ENCODE measurements around the gene VN1R5. TPM values are rescaled to one million over a fixed set of nuclear protein-coding genes. Genes with fewer than 3 reads are reported as not detected.
"Not testable (repeated sequence)": the region's sequence is repeated elsewhere in the genome, so short reads cannot be mapped to it uniquely, and the experiment has no call there.

Gene VN1R5
- total RNA-seq, 1 donor from 2014 or later = not detected

DNA sequence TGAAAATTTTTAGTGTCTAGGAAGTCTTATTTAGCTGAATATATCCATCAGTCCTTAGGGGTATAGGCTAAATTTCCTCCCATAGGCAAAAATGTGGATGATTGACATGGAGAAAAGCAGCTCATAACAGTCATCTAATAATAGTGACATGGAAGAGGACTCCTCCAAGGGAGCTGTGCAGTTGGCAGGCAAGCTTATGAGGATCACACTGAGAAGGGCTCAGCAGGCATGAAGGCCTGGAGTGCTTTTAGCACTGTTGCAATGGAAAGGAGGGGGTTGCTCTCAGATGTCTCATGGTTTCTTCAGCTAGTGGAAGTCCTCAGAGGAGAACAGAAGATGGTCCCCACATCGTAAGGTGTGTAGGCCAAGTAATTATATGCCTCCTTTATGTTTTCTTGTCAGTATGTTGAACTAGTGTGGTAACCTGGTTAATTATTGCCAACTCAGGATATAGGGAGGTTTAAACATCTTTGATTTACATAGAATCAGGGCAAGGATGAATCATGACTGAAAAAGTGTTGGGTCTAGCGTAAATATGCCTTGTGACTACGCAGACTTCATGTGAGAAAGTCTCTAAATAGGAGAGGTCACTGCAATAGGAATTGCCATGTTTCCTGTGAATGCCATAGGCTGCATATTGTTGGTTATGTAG is 18.9 kb downstream of the VN1R5 start:
- DNase-seq = no peak

DNA sequence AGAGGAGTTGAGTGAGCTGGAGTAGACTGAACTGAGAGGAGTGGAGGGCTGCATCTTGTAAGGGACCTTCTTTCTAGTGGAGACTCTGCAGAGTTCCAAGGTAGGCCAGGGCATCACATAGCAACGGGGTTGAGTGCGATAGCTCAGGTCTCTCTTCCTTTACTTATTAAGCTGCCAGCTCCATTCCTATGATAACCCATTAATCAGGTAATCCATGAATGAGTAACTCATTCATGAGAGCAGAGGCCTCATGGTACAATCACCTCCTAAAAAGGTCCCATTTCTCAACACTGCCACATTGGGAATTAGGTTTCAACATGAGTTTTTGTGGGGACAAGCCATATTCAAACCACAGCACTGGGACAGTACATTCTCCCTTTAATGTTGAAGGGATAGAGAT is 21.3 kb downstream of the VN1R5 start:
- DNase-seq = no peak

DNA sequence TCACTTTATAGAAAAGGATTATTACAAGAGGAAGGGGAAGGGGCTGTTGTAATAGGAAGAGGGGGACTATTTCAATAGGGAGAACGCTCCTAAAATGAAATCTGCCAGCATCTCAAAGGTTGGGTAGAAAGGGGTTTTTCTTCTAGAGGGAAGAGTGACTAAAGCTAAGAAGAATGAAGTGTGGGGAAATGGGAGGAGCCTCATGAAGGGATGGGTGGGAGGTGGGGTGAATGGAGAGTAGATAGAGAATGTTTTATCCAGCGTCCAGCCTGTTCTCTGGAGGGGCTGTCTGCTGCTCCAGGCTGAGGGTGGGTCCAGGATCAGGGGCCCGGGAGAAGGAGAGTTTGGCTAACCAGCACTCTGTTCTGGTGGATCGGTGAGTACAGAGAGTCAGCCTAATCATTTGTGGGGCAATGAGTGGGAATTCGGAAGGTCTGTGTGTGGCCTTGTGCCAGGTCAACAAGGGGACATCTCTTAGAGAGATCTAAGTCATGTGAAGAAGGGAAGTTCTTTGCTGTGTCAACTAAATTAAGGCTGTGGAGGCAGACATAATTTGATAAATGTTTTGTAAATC is 25.2 kb downstream of the VN1R5 start:
- DNase-seq = no peak

DNA sequence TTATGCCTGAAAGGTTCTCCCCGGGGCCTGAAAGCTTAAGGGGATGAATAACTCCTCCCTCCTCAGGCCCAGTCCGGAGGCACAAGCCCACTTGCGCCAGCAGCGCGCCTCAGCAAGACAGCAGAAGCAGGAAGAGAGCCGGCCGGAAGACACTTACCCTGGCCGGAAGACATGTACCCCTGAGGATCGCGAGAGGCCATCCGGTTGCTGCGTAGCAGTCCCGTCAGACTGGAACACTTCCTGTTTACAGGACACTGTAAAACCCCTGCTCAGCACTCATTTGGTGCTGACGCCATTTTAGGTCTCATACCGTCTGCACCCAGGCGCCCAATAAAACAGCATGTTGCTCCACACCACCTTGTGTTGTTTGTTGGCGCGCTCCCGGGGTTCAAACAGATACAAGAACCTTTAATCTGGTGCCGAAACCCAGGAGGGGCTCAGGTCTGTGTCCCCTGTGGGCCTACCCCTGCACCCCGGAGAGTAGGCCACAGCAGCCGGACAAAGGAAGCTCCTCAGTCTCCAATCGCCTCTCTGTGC is 30.3 kb downstream of the VN1R5 start:
- no peak for DNase-seq

DNA sequence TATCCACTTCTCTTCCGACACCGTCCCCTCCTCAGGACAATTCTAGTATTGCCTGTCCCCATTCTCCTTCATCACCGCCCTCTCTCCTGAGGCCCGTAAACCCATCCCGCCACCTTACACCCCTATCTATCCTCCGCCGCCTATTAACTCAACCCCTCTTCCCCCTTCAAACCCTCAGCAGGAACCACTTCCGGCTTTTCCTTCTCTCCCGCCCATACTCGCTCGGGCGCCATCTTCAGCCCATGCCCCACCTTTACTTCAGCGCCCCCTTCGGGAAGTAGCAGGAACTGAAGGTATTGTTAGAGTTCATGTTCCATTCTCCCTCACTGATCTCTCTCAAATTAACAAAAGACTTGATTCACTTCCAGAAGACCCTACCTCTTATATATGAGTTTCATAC is 31.6 kb downstream of the VN1R5 start:
- no peak for DNase-seq

DNA sequence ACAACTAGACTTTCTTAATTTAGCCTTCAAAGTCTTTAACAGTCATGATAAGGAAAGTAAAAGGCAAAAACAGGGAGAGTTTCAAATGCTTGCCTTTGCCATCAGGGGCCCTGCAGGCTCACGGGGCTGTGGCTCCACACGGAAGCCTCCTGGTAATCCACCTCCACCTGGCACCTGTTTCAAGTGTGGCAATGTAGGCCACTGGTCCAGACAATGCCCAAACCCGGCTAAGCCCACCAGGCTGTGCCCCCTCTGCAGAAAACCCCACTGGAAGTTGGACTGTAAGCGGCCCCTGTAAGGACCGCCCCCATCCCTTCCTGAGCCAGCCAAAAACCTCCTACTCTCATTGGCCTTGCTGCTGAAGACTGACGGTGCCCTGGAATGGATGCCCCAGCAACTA is 32.5 kb downstream of the VN1R5 start:
- DNase-seq = no peak

DNA sequence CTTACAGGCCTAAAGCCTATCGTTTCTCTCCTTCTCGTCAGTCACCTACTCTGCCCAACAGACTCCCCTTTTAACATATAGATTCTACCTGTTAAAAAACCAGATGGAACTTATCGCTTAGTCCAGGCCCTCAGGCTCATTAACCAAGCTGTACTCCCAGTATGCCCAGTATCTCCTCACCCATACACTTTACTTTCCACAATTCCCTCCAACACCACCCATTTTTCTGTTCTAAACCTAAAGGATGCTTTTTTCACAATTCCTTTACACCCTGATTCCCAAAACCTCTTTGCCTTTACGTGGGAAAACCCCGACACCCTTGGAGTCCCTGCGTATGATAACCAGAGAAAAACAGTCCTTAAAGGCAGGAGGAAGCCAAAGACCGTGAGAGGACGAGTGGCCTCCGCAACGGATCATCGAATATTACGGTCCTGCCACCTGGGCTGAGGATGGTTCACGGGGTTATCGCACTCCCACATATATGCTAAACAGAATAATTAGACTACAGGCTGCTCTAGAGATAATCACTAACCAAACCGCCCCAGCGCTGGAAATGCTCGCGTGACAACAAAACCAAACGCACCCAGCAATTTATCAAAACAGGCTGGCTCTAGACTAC is 33.5 kb downstream of the VN1R5 start:
- not testable (repeated sequence) for DNase-seq

DNA sequence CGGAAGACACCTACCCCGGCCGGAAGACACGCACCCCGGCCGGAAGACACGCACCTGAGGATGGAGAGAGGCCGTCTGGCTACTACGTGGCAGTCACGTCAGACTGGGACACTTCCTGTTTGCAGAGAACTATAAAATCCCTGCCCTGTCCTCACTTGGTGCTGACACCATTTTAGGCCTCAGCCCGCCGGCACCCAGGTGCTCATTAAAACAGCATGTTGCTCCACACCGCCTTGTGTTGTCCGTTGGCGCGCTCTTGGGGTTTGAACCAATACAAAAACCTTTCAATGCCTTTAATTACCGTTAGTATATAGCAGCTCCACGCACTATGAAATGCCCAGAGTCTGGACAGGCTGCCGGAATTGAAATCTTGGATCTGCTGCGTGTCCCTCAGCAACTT is 34.7 kb downstream of the VN1R5 start:
- DNase-seq = no peak

DNA sequence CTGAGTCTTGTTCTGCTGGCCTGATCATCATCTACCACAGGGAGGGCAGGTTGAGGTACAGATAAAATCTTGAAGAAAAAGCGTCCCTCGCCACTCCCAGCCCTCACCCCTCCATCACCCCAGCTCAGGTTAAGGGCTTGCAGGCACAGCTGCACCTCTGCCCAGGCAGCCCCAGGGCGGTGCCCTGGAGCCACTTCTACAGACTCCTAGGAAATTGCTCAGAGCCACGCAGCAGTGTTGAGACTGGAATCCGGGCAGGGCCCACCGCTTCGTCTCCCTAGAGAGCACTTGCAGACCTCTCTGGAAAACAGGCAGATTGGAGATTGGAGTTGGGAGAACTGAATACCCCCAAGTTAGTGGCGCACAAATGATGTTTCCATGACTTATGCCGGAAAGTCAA is 35.3 kb downstream of the VN1R5 start:
- DNase-seq = no peak

DNA sequence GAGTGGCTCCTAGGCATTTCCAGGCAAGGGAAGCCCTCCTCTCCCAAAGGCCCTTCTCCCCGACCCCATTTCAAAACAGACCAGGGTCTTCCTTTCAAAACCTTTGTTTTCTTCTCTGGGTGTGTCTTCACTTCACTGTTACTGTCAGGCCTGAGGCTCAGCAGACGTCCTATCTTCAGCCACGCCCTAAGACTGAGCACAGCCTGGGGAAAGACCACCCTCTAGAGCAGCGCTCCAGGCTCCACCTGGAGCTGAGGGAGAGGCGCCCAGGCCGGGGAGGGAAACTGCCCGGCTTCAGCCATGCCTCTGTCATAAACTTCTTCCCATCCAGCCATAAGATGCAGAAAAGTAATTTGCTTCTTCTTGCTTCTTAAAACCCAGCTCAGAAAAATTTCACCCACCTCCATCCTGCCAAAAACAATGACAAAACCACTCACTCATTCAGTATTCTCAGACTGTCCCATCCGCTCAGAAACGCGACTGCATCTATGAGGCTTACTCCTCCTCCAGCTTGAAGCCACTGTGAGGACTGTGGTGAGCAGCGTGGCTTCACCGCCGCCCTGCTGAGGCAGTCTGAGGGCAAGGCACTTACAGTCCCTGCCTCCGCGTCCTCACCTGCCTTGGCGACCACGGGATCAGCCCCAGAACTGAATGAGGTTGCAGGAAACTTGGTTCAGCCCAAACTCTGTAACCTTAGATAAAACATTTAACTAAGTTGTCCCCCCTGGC is 36.1 kb downstream of the VN1R5 start:
- DNase-seq = no peak

DNA sequence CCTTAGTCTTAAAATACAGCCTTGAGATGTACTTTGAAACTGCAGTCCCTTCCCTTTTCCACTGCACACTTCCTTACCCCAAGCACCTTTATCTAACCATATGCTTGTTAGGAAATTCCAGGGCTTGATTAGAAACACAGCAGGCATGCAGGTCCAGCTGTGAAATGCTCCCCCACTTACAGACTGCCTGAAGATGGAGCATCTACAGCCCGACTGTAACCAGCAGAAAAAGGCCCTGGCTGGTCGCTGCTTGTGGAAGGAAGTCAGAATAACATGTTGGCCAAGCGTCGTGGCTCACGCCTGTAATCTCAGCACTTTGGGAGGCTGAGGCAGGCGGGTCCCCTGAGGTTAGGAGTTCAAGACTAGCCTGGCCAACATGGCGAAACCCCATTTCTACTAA is 37.2 kb downstream of the VN1R5 start:
- DNase-seq = no peak

DNA sequence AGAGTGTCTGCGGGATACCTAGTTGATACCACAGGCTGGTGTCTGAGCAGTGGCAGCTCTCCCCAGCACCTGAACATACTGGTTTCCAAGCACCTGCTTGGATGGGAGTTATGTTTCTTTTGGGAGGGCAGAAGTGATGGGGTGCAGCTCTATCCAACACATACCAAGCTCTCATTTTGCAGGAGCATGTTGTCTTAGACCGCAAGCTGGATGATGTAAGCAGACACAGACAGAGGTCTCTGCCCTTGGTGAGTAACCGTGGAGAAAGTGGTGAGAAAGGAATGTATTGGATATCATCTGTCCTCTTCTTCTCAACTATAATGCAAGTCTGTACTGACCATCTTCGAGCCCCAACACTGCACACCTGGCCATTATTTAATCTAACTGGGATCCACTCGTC is 38.4 kb downstream of the VN1R5 start:
- DNase-seq = no peak

DNA sequence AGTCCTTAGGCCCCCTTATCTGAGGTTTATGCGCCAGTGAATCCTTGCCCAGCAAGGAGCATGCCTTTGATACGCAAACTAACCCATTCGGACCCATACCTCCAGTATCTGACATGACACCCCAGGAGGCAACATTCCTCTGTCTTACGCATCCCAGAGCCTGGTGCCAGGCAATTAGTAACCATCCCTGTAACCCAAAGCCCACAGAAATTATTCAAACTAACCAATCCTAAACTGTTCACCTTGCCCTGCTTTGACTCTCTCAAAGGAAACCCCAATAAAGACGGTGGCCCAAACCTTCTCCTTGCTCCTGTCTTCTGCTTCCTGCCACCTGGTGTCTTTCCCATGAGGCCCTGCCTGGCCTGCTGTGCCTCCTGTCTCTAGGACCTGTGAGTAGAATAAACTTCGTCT is 39.4 kb downstream of the VN1R5 start:
- no peak for DNase-seq

DNA sequence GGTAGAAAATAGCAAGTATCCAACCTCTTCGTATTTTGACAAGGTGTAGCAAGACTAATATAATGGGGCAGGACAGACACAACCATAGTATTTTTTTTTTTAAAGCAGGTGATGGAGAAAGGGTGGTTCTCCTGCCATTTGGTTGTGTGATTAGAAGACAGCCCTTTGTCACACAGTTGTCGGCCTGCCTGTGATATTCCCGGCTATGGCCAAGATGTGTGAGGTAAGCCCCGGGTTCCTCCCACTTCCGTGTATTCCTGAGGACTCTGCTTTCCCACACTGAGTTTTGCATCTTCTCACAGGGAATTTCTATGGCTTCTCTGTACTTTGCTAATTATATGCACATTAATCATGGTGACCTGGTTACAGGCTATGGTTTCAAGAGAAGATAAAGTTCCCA is 39.9 kb downstream of the VN1R5 start:
- no peak for DNase-seq

DNA sequence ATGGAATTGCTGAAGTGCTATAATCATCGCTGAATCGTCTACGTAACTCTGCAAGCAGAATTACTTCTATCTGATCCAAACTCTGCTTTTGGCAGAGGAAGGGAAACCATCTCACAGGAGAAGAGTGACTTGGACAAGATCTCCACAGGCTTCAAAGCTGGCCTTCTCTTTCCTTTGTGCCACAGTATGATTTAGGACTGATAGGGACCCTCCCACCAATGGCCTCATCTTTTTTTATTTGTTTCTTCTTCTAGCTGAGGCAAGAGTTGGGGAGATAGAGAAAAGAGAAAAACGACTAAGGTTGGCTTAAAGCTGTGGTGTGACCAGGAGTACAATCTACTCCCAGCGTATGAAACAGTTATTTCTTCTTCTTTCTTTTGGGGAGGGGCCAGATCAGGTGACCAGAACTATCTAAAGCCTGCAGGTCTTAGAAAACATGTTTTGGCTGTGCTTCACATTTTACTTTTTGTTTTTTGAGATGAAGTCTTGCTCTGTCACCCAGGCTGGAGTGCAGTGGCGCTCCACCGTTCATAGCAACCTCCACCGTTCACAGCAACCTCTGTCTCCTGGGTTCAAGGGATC is 40.8 kb downstream of the VN1R5 start:
- DNase-seq = no peak

DNA sequence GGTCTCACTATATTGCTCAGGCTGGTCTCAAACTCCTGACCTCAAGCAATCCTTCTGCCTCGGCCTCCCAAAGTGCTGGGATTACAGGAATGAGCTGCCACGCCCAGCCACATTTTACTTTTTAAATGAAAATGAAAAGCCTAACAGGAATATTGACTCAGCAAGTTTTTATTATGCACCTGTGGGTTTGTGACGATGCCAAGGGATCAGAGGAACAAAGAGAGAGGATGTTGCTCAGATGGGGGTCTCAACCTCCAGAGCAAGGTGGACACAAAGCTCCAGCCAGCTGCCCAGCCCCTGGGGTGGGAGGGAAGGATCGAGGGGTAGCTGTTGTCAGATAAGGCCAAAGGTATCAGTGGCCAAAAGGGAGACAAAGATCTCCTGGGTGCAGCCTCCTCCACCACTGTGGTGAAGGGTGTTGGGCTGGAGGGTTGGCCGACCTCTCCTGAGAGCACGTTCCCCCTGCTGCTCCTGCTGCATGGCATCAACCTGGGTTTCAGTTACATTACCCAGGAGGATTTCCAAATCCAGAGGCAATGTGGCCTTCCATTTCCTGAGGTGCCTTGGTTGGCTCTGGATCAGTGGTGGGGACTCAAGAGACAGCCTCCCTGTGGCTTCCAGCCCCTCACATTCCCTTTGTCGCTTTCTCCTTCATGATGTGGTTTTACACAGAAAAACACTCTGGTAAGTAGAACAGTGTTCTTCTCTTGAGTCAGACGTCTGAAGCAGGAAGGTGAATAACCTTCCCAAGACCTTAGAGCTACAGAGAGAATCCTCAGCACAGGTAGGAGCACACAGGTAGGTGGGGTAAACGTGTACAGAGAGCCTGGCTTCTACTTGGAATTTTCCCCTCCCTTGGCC is 41.6 kb downstream of the VN1R5 start:
- no peak for DNase-seq

DNA sequence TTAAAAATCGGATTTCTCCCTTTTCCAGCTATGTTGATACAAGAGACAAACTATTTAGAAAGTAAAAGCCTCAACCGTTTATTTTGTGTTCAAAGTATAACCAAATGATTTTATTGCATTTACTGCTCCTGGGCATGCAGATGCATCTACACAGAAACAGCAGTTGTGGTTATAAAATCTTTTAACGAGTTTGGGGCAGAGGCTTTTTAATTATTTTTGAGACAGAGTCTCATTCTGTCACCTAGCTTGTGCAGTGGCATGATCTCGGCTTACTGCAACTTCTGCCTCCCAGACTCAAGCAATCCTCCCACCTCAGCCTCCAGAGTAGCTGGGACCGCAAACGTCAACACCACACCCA is 42.2 kb downstream of the VN1R5 start:
- DNase-seq = no peak

DNA sequence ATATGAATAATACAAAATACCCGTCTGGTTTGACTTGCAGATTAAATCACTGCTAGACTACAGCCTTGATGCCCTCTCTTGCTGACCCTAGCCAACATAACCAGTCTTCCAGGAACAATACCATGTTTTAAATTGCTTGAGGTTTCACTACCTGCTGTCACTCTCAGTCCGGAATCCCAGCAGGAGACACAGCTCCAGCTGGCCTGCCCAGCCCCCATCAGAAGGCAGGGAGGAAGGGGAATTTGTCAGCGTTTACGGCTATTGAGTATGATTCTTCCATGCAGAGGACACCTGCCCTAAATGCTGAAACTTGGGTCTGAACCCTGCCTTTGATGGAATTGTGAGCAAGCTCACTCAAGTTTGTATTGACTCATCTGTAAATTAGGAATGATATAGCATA is 42.8 kb downstream of the VN1R5 start:
- no peak for DNase-seq

DNA sequence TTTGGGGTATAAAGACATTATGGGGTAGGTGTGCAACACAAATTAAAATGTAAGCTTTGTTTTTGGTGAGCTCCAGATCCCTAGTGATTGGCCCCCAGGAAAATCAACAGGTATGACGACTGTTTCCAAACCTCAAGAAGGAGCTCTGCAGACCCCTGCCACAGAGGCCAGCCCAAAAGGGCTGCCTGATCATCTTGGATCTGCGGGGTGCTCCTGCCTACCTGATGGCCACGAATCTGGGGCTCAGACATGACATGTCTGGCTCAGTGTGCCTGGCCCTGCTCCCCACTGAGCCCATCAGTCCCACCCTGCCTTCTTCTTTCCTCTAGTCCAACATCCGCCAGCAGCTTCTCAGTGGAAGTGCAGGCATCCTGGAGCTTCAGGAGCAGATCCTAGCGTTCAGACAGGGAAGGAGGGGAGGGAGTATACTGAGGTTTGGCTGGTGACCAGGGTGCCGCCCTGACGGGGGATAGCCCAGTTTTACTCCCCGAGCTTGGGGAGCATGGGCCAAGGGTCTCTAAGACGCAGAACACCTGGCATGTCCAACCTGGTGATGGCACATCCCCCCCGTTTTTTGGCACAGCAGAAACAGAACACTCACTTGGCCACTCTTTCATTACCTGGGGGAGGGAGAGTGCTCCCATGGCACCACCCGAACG is 44.0 kb downstream of the VN1R5 start:
- DNase-seq = no peak

DNA sequence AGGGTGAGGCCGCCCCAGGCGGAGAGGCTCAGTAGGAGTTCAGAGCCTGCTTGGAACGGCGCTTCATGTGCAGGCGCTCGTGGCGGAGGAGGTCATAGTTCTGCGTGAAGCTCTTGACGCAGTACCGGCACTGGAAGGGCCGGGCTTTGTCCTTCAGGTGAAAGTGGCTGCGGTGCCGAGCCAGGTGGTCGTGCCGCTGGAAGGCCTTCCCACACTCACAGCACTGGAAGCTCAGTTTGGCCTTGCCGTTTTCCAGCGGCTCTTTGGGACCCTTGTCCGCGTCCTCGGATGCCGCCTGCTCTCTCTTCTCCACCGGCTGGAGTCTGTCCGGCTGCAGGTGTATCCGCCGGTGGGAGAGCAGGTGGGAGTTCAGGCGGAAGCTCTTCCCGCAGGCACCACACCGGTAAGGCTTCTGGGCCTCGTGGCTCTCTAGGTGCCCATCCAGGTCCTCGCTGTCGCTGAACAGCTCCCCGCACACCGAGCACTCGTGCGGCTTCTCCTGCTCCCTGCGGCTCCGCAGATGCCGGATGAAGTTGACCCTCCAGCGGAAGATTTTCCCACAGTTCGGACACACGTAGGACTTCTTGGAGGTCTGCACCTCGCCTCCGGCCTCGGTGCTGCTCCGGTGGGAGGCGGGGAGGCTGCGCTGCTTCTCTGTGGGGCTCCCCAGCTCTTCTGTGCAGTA is 44.8 kb downstream of the VN1R5 start:
- no peak for DNase-seq

DNA sequence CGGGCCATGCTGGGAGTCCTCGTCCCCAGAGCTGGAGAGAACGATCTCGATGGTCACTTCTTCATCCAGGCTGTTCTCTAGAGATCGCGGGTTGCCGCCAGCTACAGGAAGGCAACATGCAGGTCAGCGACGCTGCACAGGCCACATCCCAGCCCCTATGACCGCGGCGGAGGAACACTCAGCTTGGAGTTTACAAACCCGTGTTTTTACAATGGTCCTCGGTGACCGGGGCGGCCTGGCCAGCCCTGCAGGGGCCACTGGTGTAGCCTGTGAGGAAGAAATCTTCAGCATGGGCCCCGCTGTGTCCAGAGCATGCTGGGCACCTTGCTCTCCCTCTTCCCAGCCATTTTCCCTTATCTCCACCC is 45.3 kb downstream of the VN1R5 start:
- DNase-seq = no peak

All from occipital lobe (tissue), 2 donors.